Stimulated activated CD8-positive, alpha-beta memory T cell treated with anti-CD3 and anti-CD28 coated beads, Interleukin-15, amount 100 ng/mL, for 48 hours (primary cell): ENCODE measurements around the gene NTRK1.

Experiments used
- DNase-seq, 2 donors: peaks; one replicate each; pipeline ENCODE4 v3.0.0-alpha.2; 2020; ENCODE audit warnings: low read depth in 2 of 2

Gene NTRK1

DNA sequence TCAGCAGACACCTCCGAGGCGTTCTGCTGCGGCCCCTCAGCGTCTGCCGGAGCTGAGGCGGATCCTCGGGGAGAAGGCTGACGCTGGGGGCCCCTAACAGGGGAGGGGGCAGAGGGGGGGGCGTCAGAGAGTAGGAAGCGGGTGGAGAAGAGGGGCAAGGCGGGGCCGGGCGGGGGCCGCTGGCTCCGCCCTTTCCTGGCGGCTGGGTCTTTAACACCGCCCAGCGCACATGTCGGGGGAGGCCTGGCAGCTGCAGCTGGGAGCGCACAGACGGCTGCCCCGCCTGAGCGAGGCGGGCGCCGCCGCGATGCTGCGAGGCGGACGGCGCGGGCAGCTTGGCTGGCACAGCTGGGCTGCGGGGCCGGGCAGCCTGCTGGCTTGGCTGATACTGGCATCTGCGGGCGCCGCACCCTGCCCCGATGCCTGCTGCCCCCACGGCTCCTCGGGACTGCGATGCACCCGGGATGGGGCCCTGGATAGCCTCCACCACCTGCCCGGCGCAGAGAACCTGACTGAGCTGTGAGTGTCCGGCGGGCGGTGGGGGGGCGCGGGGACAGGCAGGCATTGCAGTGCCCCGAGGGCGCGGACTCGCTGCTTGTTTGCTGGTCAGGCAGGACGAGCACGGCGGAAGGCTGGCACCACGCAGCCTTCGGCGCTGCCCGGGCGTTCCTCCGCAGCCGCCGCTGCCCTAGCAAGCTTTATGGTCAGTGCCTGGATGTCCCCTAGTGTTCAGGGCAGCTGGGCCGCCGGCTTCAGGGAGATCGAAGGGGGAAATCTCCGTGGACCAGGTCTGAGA is at the start of gene NTRK1:
TSS of gene NTRK1 (plus strand) at position 238 of the 796 bp plus-strand sequence. CDS start at position 308, 70 bp downstream.
- DNase-seq: peak in 1 of 2 donors; percentile 32

GRCh38 chr1:156811168-156811567 is 49.5 kb upstream of the NTRK1 start:
- no peak for DNase-seq

- DNase-seq: no peak
These were observed 48.2 kb upstream of the NTRK1 start for GRCh38 chr1:156812293-156812990.

- DNase-seq: no peak
These were observed 47.4 kb upstream of the NTRK1 start for GRCh38 chr1:156813298-156813697.

DNA sequence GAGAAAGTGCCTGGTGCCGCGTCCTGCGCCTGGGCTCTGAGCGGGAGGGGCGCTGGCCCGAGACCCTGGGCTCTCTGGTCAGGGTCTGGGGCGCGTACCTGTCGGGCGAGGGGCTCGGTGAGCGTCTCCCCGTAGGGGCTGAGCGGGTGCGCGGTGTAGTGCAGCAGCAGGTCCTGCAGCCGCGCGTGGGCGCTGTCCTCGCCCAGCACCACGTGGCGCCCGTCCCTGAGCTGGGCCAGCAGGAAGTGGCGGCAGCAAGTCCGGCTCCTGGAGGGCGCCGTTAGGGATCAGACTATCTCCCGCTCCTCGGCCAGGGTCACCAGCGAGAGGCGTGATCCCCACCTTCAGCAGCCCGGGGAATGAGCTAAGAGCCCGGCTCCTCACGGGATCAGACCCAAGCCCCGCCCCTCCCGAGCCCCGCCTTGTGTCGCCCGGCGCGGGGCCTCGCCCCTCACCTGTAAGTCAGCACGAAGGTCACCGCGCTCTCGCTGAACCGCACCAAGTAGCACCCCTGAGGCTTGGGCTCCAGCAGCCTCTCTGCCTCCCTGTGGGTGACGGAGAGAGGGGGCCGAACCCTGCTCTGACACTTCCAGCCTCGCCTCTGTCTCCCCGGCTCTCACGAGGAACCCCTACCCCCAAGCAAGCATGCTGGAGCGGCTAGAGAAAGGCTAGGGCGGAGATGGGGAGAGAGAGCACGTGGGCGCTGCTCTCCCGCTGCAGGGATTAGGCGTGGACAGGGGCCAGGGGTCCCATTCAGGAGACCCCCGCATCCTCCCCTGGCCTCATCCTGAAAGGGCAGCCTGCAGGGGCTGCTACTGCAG is 46.7 kb upstream of the NTRK1 start:
- peak; percentile 66 to 70 for DNase-seq

DNA sequence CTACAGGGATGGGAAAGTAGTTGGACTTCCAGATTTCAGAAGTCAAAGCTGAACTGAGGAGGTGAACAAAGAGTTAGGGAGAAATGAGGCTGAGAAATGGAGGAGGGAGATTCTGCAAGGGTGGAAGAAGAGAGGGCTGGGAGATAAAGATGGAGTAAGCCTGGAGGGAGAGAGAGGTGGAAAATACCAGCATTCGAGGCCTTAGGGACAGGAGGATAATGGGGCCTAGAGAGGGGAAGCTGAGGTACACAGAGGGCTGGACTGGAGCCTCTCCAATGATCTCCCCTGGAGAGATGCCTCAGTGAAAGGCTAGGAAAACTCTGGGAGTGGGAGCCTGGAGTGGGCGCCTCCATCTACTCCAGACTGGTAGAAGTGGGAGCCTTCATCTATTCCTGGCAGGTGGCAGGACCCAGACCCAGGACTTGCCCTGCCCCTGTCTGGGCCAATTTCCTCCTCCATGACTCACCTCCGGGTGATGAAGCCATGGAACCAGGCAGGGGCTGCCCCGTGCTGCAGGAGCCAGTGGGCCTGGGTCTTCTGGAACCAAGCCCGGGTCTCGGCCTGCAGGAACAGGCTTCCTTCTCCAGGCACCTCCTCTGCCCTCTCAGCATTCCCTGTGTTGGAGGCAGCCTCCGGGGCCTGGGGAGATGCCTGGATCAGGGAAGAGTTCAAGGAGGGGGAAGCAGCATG is 45.9 kb upstream of the NTRK1 start:
- peak in 1 of 2 donors; percentile 41 for DNase-seq

- DNase-seq: no peak
These were observed 45.3 kb upstream of the NTRK1 start for GRCh38 chr1:156815307-156815826.

GRCh38 chr1:156815961-156816422 is 44.7 kb upstream of the NTRK1 start:
- DNase-seq: no peak

- DNase-seq: peak; percentile 94 to 96
These were observed 43.9 kb upstream of the NTRK1 start, which contains the start of gene SH2D2A for GRCh38 chr1:156816561-156817328. Gene SH2D2A (minus strand): TSS chr1:156816848. CDS start chr1:156816708, 140 bp downstream.

GRCh38 chr1:156821801-156822200 is 38.9 kb upstream of the NTRK1 start:
- peak; percentile 59 to 72 for DNase-seq

GRCh38 chr1:156822680-156823079 is 38.0 kb upstream of the NTRK1 start:
- no peak for DNase-seq

GRCh38 chr1:156823210-156823790 is 37.4 kb upstream of the NTRK1 start:
- no peak for DNase-seq

DNA sequence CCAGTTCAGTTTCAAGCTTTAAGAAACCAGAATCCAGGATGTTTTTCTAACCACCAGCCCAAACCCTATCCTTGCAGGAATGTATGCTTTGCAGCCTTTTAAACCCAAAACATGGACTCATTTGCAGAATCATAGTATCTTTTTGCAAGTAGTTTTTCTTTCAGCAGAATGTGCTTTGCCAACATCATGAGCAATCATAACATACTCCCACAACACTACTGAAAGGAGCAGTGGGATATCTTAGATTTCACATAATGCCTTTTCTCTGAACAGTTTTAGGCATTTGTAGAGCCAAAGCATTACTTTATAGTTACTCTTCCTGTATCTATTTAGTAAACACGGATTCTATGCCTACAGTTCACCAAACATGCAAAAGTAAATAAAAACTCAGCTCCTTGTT is 34.0 kb upstream of the NTRK1 start:
- no peak for DNase-seq

DNA sequence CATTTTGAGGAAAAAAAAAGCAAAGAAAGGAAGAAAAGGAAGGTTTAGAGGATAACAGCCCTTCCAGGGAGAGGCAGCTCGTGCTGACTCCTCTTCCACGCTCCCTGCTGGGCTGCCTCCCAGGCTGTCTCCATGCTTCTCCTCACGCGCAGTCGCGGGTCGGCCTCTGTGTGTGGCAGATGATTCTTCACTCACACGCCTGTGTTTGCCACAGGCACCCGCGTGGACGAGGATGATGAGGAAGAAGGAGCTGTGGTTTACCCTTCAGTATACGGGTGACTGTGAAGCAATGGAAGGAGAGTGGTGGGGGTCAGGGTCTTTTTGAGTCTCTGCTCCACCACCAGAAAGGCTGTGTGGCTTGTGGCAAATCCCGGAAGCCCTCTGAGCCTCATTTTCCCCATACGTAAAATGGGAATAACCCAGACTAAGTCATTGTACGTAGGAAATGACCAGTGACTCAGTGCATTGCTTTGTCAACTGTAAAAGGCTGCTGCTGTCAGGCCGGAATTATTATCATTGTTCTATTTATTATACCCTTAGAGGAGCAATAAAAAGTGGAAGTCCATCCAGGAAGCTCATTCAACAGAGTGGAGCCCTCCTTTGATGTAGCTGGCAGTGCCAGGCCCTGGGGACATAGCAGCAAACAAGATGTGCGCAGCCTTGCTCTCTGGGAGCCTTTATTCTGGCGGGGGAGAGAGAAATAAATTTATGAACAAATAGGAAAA is 32.1 kb upstream of the NTRK1 start:
- no peak for DNase-seq

- no peak for DNase-seq
These were observed 28.2 kb upstream of the NTRK1 start for GRCh38 chr1:156832434-156832833.

DNA sequence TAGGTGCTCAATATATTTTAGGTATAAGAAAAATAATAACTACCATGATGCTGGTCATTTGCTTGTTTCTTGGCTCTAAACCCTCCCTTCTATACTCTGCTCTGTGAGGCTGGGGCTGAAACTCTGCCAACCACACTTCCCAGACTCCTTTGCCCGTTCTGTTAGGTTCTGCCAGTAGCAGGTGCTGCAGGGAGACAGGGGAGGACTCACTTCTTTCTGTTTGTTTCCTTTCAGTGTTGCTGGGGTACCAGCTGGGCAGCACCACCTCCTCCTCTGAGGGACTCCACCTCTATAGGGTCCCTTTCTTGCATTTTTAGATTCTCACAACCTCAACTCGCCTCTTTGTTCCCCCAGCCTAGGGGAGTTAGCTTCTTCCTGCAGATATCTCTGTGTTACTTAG is 27.1 kb upstream of the NTRK1 start:
- DNase-seq: no peak

- no peak for DNase-seq
These were observed 26.3 kb upstream of the NTRK1 start for GRCh38 chr1:156834322-156834721.

- peak; percentile 62 to 70 for DNase-seq
These were observed 24.5 kb upstream of the NTRK1 start for GRCh38 chr1:156836041-156836654.

DNA sequence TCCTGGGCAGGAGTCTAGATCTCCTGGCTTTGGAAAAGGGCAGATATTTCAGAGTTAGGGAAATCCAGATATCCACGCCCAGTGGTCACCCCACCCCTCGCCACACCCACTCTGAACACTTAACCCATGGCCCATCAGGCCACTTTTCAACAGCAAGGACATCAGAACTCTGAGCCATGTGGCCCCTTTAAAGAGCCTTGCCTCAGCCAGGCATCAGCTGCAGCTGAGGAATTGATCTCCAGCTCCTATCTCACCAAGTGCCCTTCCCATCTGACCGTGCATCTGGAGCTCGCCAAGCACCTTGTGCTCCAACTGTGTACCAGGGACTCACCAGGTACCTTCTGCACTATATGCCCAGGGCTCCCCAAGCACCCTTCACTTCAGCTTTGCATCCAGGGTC is 23.8 kb upstream of the NTRK1 start:
- no peak for DNase-seq
